Suprapubic skin (tissue), 4 donors: Measurements from ENCODE around the gene MRRF. TPM values are rescaled to one million over a fixed set of nuclear protein-coding genes. Genes with fewer than 3 reads are reported as not detected.

Experiments used
- DNase-seq, 2 donors: peaks; one replicate each; pipeline ENCODE4 v3.0.0-alpha.2; 2019; ENCODE audit warnings: low spot score in 2 of 2
- H3K27ac ChIP-seq: fragments of 200-600 bp; sonication (generic); one replicate; pipeline ENCODE4 v1.5.1; 2019
- H3K27me3 ChIP-seq: fragments of 200-600 bp; sonication (generic); one replicate; pipeline ENCODE4 v1.5.1; 2019
- H3K36me3 ChIP-seq: fragments of 200-600 bp; sonication (generic); one replicate; pipeline ENCODE4 v1.5.1; 2019
- H3K4me1 ChIP-seq: fragments of 200-600 bp; sonication (generic); one replicate; pipeline ENCODE4 v1.5.1; 2019
- H3K4me3 ChIP-seq: fragments of 200-600 bp; sonication (generic); one replicate; pipeline ENCODE4 v1.5.1; 2019; ENCODE audit warnings: mild to moderate bottlenecking
- H3K9me3 ChIP-seq: fragments of 200-600 bp; sonication (generic); one replicate; pipeline ENCODE4 v1.5.1; 2019
- EP300 ChIP-seq: sonication (generic); formaldehyde crosslinking; IDR thresholded peaks from one replicate; pipeline ENCODE4 v1.6.1; 2017; ENCODE audit warnings: antibody characterized with exemption
- POLR2A ChIP-seq, 2 donors: fragments of 450-650 bp; IDR thresholded peaks; one replicate each; pipeline ENCODE4 v1.6.1; 2017; ENCODE audit warnings: antibody characterized with exemption in 2 of 2, mild to moderate bottlenecking in 2 of 2, moderate library complexity in 2 of 2
- POLR2AphosphoS5 ChIP-seq, 3 donors: sonication (generic); formaldehyde crosslinking; IDR thresholded peaks; one replicate each; pipeline ENCODE4 v1.6.1; 2017; ENCODE audit warnings: antibody characterized with exemption in 3 of 3
- WGBS: methylation state at CpG from one replicate; pipeline ENCODE4 v1.1.5; 2018; 5-methylcytosine and 5-hydroxymethylcytosine counted together
- total RNA-seq, 4 donors: library from RNA; depleted of rRNA; stranded (reverse); fragments of >200 nt; gene quantifications; one replicate each; pipeline ENCODE4 v1.1.0, GENCODE V29; 2016
- TF ChIP-seq, protein P1 (sequence below), 2 donors: fragments of 200-600 bp in 1 of 2; fragments of 450-650 bp in 1 of 2; sonication (generic) in 1 of 2; IDR thresholded peaks; one replicate each; pipeline ENCODE4 v1.5.1; 2016 to 2019; ENCODE audit warnings: antibody characterized with exemption in 2 of 2, mild to moderate bottlenecking in 1 of 2, moderate library complexity in 1 of 2

Gene MRRF
- total RNA-seq, 4 donors from 2014 or later, result 41.3 to 75.2 (median 44.2) TPM

- Histone ChIP-seq H3K27ac (no peak overlapping the region), H3K36me3 (no peaks in the 10 kb centered on the region), H3K4me1 (peaks cover 20% of the 10 kb centered on the region), H3K9me3 (no peaks in the 10 kb centered on the region), H3K4me3 (no peak overlapping the region), H3K27me3 (no peaks in the 10 kb centered on the region)
- WGBS, result 85% methylated on average over 4 of the region's 4 CpGs
- TF ChIP-seq POLR2AphosphoS5 (IDR thresholded peaks at IDR 0.05), result no peak
- TF ChIP-seq, protein P1, sequence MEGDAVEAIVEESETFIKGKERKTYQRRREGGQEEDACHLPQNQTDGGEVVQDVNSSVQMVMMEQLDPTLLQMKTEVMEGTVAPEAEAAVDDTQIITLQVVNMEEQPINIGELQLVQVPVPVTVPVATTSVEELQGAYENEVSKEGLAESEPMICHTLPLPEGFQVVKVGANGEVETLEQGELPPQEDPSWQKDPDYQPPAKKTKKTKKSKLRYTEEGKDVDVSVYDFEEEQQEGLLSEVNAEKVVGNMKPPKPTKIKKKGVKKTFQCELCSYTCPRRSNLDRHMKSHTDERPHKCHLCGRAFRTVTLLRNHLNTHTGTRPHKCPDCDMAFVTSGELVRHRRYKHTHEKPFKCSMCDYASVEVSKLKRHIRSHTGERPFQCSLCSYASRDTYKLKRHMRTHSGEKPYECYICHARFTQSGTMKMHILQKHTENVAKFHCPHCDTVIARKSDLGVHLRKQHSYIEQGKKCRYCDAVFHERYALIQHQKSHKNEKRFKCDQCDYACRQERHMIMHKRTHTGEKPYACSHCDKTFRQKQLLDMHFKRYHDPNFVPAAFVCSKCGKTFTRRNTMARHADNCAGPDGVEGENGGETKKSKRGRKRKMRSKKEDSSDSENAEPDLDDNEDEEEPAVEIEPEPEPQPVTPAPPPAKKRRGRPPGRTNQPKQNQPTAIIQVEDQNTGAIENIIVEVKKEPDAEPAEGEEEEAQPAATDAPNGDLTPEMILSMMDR (IDR thresholded peaks at IDR 0.05), result no peak
- no peak for TF ChIP-seq EP300
- TF ChIP-seq POLR2A (IDR thresholded peaks at IDR 0.05), result no peak
- no peak for DNase-seq
Measured at GRCh38 chr9:122349201-122349600, 84.5 kb downstream of the MRRF start.

DNA sequence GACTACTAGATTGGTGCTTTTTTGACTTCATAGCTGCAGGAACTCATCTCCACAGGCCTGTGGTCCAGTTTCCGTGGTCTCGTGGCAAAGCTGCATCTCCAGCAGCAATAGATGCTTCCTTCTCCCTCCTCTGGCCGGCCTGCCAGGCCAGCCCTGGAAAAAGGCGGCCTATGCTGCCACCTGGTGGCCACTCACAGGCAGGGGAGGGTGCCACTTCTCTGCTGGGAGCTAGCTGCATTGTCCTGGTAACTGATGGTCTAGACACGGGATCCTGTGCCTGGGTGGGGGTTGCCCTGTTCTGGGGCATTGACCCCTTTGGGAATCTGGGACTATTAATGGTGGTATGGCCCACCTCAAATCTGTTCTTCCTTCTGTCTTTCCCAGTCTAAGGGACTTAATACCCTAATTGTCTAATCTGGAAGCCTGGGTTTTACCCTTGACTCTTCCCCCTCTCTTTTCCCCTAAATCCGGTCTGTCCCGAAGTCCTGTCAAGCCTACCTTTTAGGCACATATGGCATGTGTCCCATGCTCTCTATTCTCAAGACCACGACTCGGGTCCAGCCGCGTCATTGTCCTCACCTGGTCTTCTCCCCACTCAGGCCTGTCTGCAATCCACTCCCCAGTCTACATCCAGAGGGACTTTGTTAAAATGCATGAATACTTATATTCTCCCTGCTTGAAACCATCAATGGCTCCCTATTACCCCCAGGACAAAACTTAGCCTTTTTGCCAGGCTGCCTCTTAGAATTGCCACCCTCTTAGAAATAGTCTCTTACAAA is 86.1 kb downstream of the MRRF start:
- DNase-seq, result peak; percentile 86 to 88

GRCh38 chr9:122354536-122355199 is 90.0 kb downstream of the MRRF start:
- Histone ChIP-seq H3K9me3 (no peaks in the 10 kb centered on the region), H3K4me3 (no peak overlapping the region), H3K27ac (no peak overlapping the region), H3K4me1 (no peaks in the 10 kb centered on the region), H3K27me3 (no peaks in the 10 kb centered on the region), H3K36me3 (no peaks in the 10 kb centered on the region)
- TF ChIP-seq POLR2AphosphoS5 (IDR thresholded peaks at IDR 0.05) (no peak), EP300 (no peak), POLR2A (IDR thresholded peaks at IDR 0.05) (no peak)
- TF ChIP-seq, protein P1 (IDR thresholded peaks at IDR 0.05), result no peak
- whole genome bisulfite sequencing, result 77% methylated on average over 8 of the region's 8 CpGs
- DNase-seq, result peak in 1 of 2 donors; percentile 42

More for the DNA sequence above, 86.1 kb downstream of the MRRF start:
- 38% methylated on average over 11 of the region's 11 CpGs for WGBS
- Histone ChIP-seq H3K27me3 (no peaks in the 10 kb centered on the region), H3K36me3 (no peaks in the 10 kb centered on the region), H3K4me1 (peaks cover 20% of the 10 kb centered on the region), H3K4me3 (no peak overlapping the region), H3K27ac (no peak overlapping the region), H3K9me3 (no peaks in the 10 kb centered on the region)
- TF ChIP-seq, protein P1 (IDR thresholded peaks at IDR 0.05), result peak; percentile 91 to 92
- no peak for TF ChIP-seq POLR2A (IDR thresholded peaks at IDR 0.05)

DNA sequence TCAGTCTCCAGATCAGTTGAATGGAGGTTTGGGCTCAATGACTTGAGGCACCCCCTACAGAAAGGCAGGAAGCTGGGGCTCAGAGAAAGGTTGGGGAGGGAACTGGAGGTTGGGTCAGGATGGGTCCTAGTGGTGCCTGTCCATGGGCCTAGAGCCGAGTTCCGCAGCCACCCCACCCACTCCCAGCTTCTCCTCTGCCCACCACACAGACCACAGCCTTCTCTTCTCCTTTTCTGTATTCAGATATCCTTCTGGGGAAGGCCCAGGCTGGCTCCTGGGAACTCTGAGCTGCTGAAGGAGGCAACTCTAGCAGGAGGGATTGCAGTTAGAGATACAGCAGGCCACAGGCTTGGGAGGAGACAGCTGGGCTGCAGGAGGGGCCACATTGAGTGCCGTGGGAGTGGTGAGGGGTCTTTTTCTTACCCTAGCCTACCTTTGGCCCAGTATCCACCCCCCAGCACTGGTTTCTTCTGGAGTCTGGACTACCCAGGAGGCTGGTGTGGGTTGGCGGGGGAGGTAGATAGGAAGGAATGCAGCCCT is 90.7 kb downstream of the MRRF start:
- peak in 1 of 2 donors; percentile 40 for DNase-seq
- 90% methylated on average over 4 of the region's 4 CpGs for WGBS
- Histone ChIP-seq H3K27me3 (no peaks in the 10 kb centered on the region), H3K4me1 (no peaks in the 10 kb centered on the region), H3K4me3 (no peak overlapping the region), H3K27ac (no peak overlapping the region), H3K9me3 (no peaks in the 10 kb centered on the region), H3K36me3 (no peaks in the 10 kb centered on the region)
- TF ChIP-seq, protein P1 (IDR thresholded peaks at IDR 0.05), result no peak
- no peak for TF ChIP-seq POLR2A (IDR thresholded peaks at IDR 0.05)
- TF ChIP-seq POLR2AphosphoS5 (IDR thresholded peaks at IDR 0.05), result no peak
- no peak for TF ChIP-seq EP300

GRCh38 chr9:122356627-122357026 is 91.9 kb downstream of the MRRF start:
- Histone ChIP-seq H3K4me3 (no peak overlapping the region), H3K27ac (no peak overlapping the region), H3K4me1 (no peaks in the 10 kb centered on the region), H3K36me3 (no peaks in the 10 kb centered on the region), H3K27me3 (no peaks in the 10 kb centered on the region), H3K9me3 (no peaks in the 10 kb centered on the region)
- 38% methylated on average over 2 of the region's 2 CpGs for WGBS
- no peak for TF ChIP-seq POLR2A (IDR thresholded peaks at IDR 0.05)
- TF ChIP-seq, protein P1 (IDR thresholded peaks at IDR 0.05), result no peak
- DNase-seq, result peak in 1 of 2 donors; percentile 32
